ENCODE results near the gene APH1A.
"Not testable (repeated sequence)": the region's sequence is repeated elsewhere in the genome, so short reads cannot be mapped to it uniquely, and the experiment has no call there.

The APH1A gene

GRCh38 chr1:150268705-150269403, at the start of gene APH1A:
APH1A (minus strand) TSS chr1:150269016; CDS start chr1:150268810, 206 bp downstream.
- H3K4me3 Mint-ChIP-seq: peak within 1 kb of the TSS; percentile 97
- DNase-seq: peak; percentile 89
- H3K4me1 Mint-ChIP-seq: peaks cover 61% of the 10 kb centered on the region
- no peak for TF ChIP-seq CTCF (IDR thresholded peaks at IDR 0.05)
- H3K36me3 Mint-ChIP-seq (ENCODE audit: low read depth): peaks cover 22% of the 10 kb centered on the region
- no peaks in the 10 kb centered on the region for H3K9me3 Mint-ChIP-seq
- peaks cover 7% of the 10 kb centered on the region for H3K27me3 Mint-ChIP-seq (ENCODE audit: low read depth, poor library complexity)
- peak within 1 kb of the TSS; percentile 91 for H3K27ac Mint-ChIP-seq

- not testable (repeated sequence) for H3K4me3 Mint-ChIP-seq; DNase-seq; H3K9me3 Mint-ChIP-seq; H3K4me1 Mint-ChIP-seq; H3K36me3 Mint-ChIP-seq (ENCODE audit: low read depth); H3K27ac Mint-ChIP-seq
- H3K27me3 Mint-ChIP-seq (ENCODE audit: low read depth, poor library complexity): peaks cover 16% of the 10 kb centered on the region
Measured at GRCh38 chr1:150314691-150315090, 45.9 kb upstream of the APH1A start.

- TF ChIP-seq CTCF (IDR thresholded peaks at IDR 0.05): no peak
- Mint-ChIP-seq H3K9me3 (no peaks in the 10 kb centered on the region), H3K36me3 (ENCODE audit: low read depth) (peaks cover 20% of the 10 kb centered on the region), H3K27ac (peak overlapping the region; percentile 47), H3K4me1 (peaks cover 8% of the 10 kb centered on the region), H3K27me3 (ENCODE audit: low read depth, poor library complexity) (peaks cover 5% of the 10 kb centered on the region), H3K4me3 (no peak overlapping the region)
- no peak for DNase-seq
Measured at GRCh38 chr1:150311762-150312161, 42.9 kb upstream of the APH1A start.

GRCh38 chr1:150309758-150310508, 41.1 kb upstream of the APH1A start:
- no peak for DNase-seq
- Mint-ChIP-seq H3K27me3 (ENCODE audit: low read depth, poor library complexity) (peaks cover 5% of the 10 kb centered on the region), H3K4me3 (no peak overlapping the region), H3K27ac (peak overlapping the region; percentile 77), H3K36me3 (ENCODE audit: low read depth) (peaks cover 29% of the 10 kb centered on the region), H3K4me1 (peaks cover 8% of the 10 kb centered on the region), H3K9me3 (no peaks in the 10 kb centered on the region)
- TF ChIP-seq CTCF (IDR thresholded peaks at IDR 0.05): no peak

GRCh38 chr1:150308585-150308984, 39.8 kb upstream of the APH1A start:
- peaks cover 32% of the 10 kb centered on the region for H3K36me3 Mint-ChIP-seq (ENCODE audit: low read depth)
- not testable (repeated sequence) for H3K27me3 Mint-ChIP-seq (ENCODE audit: low read depth, poor library complexity); H3K27ac Mint-ChIP-seq; H3K4me3 Mint-ChIP-seq; H3K4me1 Mint-ChIP-seq; H3K9me3 Mint-ChIP-seq; DNase-seq

GRCh38 chr1:150302902-150303301, 34.1 kb upstream of the APH1A start:
- peaks cover 58% of the 10 kb centered on the region for H3K36me3 Mint-ChIP-seq (ENCODE audit: low read depth)
- H3K4me1 Mint-ChIP-seq: no peaks in the 10 kb centered on the region
- no peak overlapping the region for H3K27ac Mint-ChIP-seq
- H3K4me3 Mint-ChIP-seq: no peak overlapping the region
- no peaks in the 10 kb centered on the region for H3K9me3 Mint-ChIP-seq
- TF ChIP-seq CTCF (IDR thresholded peaks at IDR 0.05): no peak
- H3K27me3 Mint-ChIP-seq (ENCODE audit: low read depth, poor library complexity): no peaks in the 10 kb centered on the region
- DNase-seq: no peak
